Measurements from ENCODE around the gene SMIM5. TPM values are rescaled to one million over a fixed set of nuclear protein-coding genes. Genes with fewer than 3 reads are reported as not detected.
A peak's percentile ranks its signal among the peaks of the same experiment; 100 is the strongest.

The SMIM5 gene
- total and polyA plus RNA-seq, 2 donors = 0.94 to 7.3 TPM

DNA sequence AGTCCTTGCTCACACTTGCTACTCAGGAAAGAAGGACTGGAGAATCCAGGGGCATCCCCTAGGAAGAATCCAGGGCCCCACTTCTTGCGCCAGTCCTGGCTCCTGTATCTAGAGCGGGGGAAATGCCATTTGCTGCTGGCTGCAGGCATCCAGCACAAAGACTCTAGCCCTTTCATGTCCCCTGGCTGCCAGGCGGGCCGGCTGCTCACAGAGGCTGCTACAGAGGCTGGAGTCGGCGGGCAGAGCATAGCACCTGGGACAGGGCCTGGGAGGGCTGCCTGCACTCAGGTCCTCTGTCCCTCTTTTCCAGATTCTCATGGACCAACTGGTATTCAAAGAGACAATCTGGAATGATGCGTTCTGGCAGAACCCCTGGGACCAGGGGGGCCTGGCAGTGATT is 13.8 kb downstream of the SMIM5 start:
- 98% methylated on average over 7 of the region's 7 CpGs for WGBS
- Histone ChIP-seq H3K4me1 (ENCODE audit: control insufficient read depth in 2 of 2, insufficient read depth in 2 of 2, low read length in 2 of 2) (peaks cover 0 to 12% of the 10 kb centered on the region in 2 donors), H3K4me3 (ENCODE audit: low read length in 2 of 2) (no peak overlapping the region), H3K27me3 (ENCODE audit: control insufficient read depth in 2 of 2, insufficient read depth in 1 of 2, low read length in 1 of 2) (no peaks in the 10 kb centered on the region), H3K9me3 (ENCODE audit: control insufficient read depth in 2 of 2, insufficient read depth in 1 of 2, low read length in 1 of 2) (no peaks in the 10 kb centered on the region), H3K27ac (ENCODE audit: low read depth in 1 of 2, low read length in 1 of 2) (no peak overlapping the region), H3K36me3 (ENCODE audit: control insufficient read depth in 2 of 2, insufficient read depth in 2 of 2, low read length in 1 of 2) (peaks cover 28% of the 10 kb centered on the region in 2 donors)
- no peak for DNase-seq (ENCODE audit: low read depth in 6 of 9, low spot score in 9 of 9)

DNA sequence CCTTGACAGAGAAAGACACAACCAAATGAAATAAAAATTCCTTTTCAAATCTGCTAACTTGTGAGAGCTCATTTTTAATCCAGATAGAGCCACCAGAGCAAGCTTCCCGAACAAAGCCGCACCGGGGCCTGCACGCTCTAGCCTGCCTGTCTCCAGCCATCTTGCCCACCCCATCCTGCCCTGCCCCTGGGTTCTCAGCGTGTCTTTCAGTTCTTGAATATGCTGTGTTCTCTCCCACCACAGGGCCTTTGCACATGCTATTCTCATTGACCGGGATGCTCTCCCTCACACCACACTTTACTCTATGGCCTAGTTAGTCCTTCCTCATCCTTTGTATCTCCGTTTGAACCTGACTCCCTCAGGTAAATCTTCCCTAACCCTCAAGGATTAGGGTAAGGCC is 14.7 kb downstream of the SMIM5 start:
- DNase-seq (ENCODE audit: low read depth in 6 of 9, low spot score in 9 of 9) = no peak
- 98% methylated on average over 7 of the region's 7 CpGs for WGBS
- H3K36me3 ChIP-seq (ENCODE audit: control insufficient read depth in 2 of 2, insufficient read depth in 2 of 2, low read length in 1 of 2) = peaks cover 32 to 36% of the 10 kb centered on the region in 2 donors
- H3K27me3 ChIP-seq (ENCODE audit: control insufficient read depth in 2 of 2, insufficient read depth in 1 of 2, low read length in 1 of 2) = no peaks in the 10 kb centered on the region
- H3K4me1 ChIP-seq (ENCODE audit: control insufficient read depth in 2 of 2, insufficient read depth in 2 of 2, low read length in 2 of 2) = peaks cover 0 to 15% of the 10 kb centered on the region in 2 donors
- H3K9me3 ChIP-seq (ENCODE audit: control insufficient read depth in 2 of 2, insufficient read depth in 1 of 2, low read length in 1 of 2) = peaks cover 0 to 5% of the 10 kb centered on the region in 2 donors
- no peak overlapping the region for H3K4me3 ChIP-seq (ENCODE audit: low read length in 2 of 2)
- H3K27ac ChIP-seq (ENCODE audit: low read depth in 1 of 2, low read length in 1 of 2) = no peak overlapping the region

DNA sequence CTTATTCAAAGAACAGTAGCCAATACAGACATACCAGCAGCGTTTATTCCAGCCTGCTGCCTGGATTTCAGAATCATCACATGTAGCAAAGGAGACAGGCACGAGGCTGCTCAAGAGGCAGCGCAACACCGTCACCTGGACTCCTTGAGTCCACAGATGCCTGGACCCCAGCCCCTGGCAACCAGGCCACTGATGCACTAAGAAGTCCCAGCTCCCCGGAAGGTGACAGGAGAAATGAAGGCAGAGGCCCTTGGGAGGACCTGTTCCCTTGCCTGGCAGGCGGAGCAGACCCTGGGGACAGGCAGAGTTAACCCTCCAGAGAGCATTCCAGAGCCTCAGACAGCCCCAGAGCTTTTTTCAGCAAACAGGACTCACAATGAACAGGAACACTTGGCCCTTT is 16.5 kb downstream of the SMIM5 start:
- WGBS = 99% methylated on average over 6 of the region's 6 CpGs
- DNase-seq (ENCODE audit: low read depth in 6 of 9, low spot score in 9 of 9) = no peak
- Histone ChIP-seq H3K4me3 (ENCODE audit: low read length in 2 of 2) (no peak overlapping the region), H3K27ac (ENCODE audit: low read depth in 1 of 2, low read length in 1 of 2) (no peak overlapping the region), H3K36me3 (ENCODE audit: control insufficient read depth in 2 of 2, insufficient read depth in 2 of 2, low read length in 1 of 2) (peaks cover 26 to 36% of the 10 kb centered on the region in 2 donors), H3K4me1 (ENCODE audit: control insufficient read depth in 2 of 2, insufficient read depth in 2 of 2, low read length in 2 of 2) (peaks cover 0 to 17% of the 10 kb centered on the region in 2 donors), H3K9me3 (ENCODE audit: control insufficient read depth in 2 of 2, insufficient read depth in 1 of 2, low read length in 1 of 2) (peaks cover 0 to 5% of the 10 kb centered on the region in 2 donors), H3K27me3 (ENCODE audit: control insufficient read depth in 2 of 2, insufficient read depth in 1 of 2, low read length in 1 of 2) (no peaks in the 10 kb centered on the region)

DNA sequence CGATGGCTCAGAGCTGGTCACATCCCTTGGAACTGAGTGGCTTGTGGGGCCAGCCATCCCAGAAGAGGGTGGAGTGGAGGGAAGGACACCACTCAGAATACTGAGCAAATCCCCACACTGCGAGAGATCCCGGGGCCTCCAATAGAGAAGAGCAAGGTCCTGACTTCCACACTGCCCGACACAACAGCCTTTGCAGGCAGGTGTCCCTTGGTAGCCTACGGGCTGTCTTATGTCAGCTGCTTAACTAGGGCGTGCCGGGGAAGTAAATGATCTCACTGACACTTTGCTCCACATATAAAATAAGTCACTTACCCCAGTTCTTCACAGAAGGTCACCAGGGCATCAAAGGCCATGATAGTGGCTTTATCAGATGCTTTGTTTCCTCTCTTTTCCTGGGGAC is 17.6 kb downstream of the SMIM5 start:
- DNase-seq (ENCODE audit: low read depth in 6 of 9, low spot score in 9 of 9) = no peak
- Histone ChIP-seq H3K4me3 (ENCODE audit: low read length in 2 of 2) (no peak overlapping the region), H3K36me3 (ENCODE audit: control insufficient read depth in 2 of 2, insufficient read depth in 2 of 2, low read length in 1 of 2) (peaks cover 29 to 36% of the 10 kb centered on the region in 2 donors), H3K9me3 (ENCODE audit: control insufficient read depth in 2 of 2, insufficient read depth in 1 of 2, low read length in 1 of 2) (peaks cover 0 to 5% of the 10 kb centered on the region in 2 donors), H3K27me3 (ENCODE audit: control insufficient read depth in 2 of 2, insufficient read depth in 1 of 2, low read length in 1 of 2) (no peaks in the 10 kb centered on the region), H3K27ac (ENCODE audit: low read depth in 1 of 2, low read length in 1 of 2) (no peak overlapping the region), H3K4me1 (ENCODE audit: control insufficient read depth in 2 of 2, insufficient read depth in 2 of 2, low read length in 2 of 2) (peaks cover 0 to 14% of the 10 kb centered on the region in 2 donors)
- 98% methylated on average over 7 of the region's 7 CpGs for WGBS

DNA sequence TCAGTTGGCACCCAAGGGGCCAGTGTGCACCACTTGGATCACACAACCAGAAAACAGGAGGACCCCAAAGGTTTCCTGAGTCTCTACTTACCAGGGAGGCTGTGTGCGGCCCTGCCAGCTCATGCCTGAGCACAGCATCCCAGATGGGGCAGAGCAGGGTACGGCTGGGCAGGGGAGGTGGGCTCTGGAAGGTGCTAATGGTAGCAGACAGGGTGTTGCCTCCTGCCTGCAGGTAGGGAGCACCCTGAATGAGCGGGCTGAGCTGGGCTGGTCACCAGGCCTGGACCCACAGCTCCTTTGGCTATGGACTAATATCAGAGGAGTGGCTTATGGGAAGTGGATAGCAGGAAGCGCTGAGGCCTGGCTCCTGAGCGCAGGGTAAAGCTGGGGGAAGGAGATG is 19.1 kb downstream of the SMIM5 start:
- DNase-seq (ENCODE audit: low read depth in 6 of 9, low spot score in 9 of 9) = no peak
- H3K27me3 ChIP-seq (ENCODE audit: control insufficient read depth in 2 of 2, insufficient read depth in 1 of 2, low read length in 1 of 2) = no peaks in the 10 kb centered on the region
- H3K27ac ChIP-seq (ENCODE audit: low read depth in 1 of 2, low read length in 1 of 2) = no peak overlapping the region
- peaks cover 39 to 41% of the 10 kb centered on the region in 2 donors for H3K36me3 ChIP-seq (ENCODE audit: control insufficient read depth in 2 of 2, insufficient read depth in 2 of 2, low read length in 1 of 2)
- H3K4me3 ChIP-seq (ENCODE audit: low read length in 2 of 2) = no peak overlapping the region
- 97% methylated on average over 5 of the region's 5 CpGs for WGBS
- peaks cover 0 to 7% of the 10 kb centered on the region in 2 donors for H3K4me1 ChIP-seq (ENCODE audit: control insufficient read depth in 2 of 2, insufficient read depth in 2 of 2, low read length in 2 of 2)
- peaks cover 0 to 5% of the 10 kb centered on the region in 2 donors for H3K9me3 ChIP-seq (ENCODE audit: control insufficient read depth in 2 of 2, insufficient read depth in 1 of 2, low read length in 1 of 2)

DNA sequence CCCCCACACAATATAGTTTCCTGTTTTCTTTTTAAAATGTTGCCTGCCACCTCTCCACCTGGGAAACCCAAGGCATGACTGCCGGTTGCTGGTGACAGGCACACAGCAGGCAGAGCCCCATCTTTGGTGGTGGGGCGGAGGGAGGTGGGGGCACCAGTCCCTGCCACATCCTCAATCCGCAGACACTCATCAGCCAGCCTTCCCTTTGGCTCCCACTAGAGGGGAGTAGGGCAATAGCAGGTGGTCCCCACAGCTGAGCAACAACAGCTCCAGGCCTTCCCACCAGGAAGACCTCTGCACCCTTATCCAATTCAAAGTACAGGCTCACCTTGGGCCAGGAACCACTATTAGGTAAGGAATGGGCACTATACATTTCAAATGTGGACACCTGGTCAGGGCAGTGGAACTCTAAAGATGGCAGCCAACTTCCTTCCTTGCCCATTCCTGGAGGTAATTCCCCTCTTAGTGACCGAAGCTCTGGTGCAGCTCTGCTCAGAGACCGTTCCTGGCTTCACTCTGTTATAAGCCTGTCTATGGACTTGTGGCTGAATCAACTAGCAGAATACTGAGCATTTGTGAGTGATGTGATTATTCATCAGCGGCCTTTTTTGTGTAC is 19.8 kb downstream of the SMIM5 start:
- Histone ChIP-seq H3K36me3 (ENCODE audit: control insufficient read depth in 2 of 2, insufficient read depth in 2 of 2, low read length in 1 of 2) (peaks cover 37 to 42% of the 10 kb centered on the region in 2 donors), H3K27me3 (ENCODE audit: control insufficient read depth in 2 of 2, insufficient read depth in 1 of 2, low read length in 1 of 2) (no peaks in the 10 kb centered on the region), H3K27ac (ENCODE audit: low read depth in 1 of 2, low read length in 1 of 2) (no peak overlapping the region), H3K9me3 (ENCODE audit: control insufficient read depth in 2 of 2, insufficient read depth in 1 of 2, low read length in 1 of 2) (peaks cover 0 to 5% of the 10 kb centered on the region in 2 donors), H3K4me1 (ENCODE audit: control insufficient read depth in 2 of 2, insufficient read depth in 2 of 2, low read length in 2 of 2) (peaks cover 0 to 7% of the 10 kb centered on the region in 2 donors), H3K4me3 (ENCODE audit: low read length in 2 of 2) (no peak overlapping the region)
- peak in 7 of 9 donors; percentile 26 to 70 (median 47) for DNase-seq (ENCODE audit: low read depth in 6 of 9, low spot score in 9 of 9)
- WGBS = 62% methylated on average over 6 of the region's 6 CpGs

DNA sequence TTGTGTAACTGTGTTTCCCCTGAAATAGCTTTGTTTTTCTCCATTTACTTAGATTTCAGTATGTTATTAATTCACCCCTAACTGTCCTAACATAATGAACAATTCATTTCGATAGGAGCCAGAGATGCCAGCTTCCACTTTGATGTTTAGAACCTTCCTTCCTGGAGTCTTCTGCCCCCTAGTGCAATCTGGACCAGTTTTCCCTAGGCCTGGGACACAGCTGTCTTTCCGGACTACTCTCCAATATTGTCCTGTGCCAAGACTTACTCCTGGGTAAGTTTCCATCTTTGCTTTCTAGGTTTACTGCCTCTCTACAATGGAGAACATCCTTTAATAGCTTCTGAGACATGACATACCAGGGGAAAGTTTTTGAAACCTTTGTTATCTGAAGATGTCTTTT is 20.9 kb downstream of the SMIM5 start:
- no peak overlapping the region for H3K27ac ChIP-seq (ENCODE audit: low read depth in 1 of 2, low read length in 1 of 2)
- H3K9me3 ChIP-seq (ENCODE audit: control insufficient read depth in 2 of 2, insufficient read depth in 1 of 2, low read length in 1 of 2) = peaks cover 0 to 5% of the 10 kb centered on the region in 2 donors
- no peak overlapping the region for H3K4me3 ChIP-seq (ENCODE audit: low read length in 2 of 2)
- H3K4me1 ChIP-seq (ENCODE audit: control insufficient read depth in 2 of 2, insufficient read depth in 2 of 2, low read length in 2 of 2) = peaks cover 0 to 7% of the 10 kb centered on the region in 2 donors
- no peaks in the 10 kb centered on the region for H3K27me3 ChIP-seq (ENCODE audit: control insufficient read depth in 2 of 2, insufficient read depth in 1 of 2, low read length in 1 of 2)
- 95% methylated on average over 2 of the region's 2 CpGs for WGBS
- DNase-seq (ENCODE audit: low read depth in 6 of 9, low spot score in 9 of 9) = no peak
- H3K36me3 ChIP-seq (ENCODE audit: control insufficient read depth in 2 of 2, insufficient read depth in 2 of 2, low read length in 1 of 2) = peaks cover 37 to 44% of the 10 kb centered on the region in 2 donors

DNA sequence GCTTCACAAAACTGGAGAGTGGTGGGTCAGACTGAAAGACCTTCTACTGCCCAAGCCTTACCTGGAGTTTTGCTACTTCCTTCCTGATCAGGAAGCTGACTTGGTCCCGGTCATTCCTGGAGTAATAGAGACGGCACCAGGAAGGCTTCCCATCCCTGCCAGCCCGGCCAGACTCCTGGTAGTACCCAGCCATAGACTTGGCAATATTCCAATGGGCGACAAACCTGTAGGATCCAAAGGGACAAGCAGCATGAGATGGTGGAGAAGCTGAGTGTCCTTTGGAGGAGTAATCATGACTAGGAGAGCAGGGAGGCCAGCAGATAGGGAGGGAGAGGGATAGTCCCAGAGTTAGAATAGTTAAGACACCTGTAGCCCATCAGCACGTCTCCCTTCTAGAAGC is 25.0 kb downstream of the SMIM5 start:
- H3K27me3 ChIP-seq (ENCODE audit: control insufficient read depth in 2 of 2, insufficient read depth in 1 of 2, low read length in 1 of 2) = no peaks in the 10 kb centered on the region
- H3K36me3 ChIP-seq (ENCODE audit: control insufficient read depth in 2 of 2, insufficient read depth in 2 of 2, low read length in 1 of 2) = peaks cover 36 to 43% of the 10 kb centered on the region in 2 donors
- no peak overlapping the region for H3K27ac ChIP-seq (ENCODE audit: low read depth in 1 of 2, low read length in 1 of 2)
- H3K4me3 ChIP-seq (ENCODE audit: low read length in 2 of 2) = no peak overlapping the region
- 98% methylated on average over 5 of the region's 5 CpGs for WGBS
- no peak for DNase-seq (ENCODE audit: low read depth in 6 of 9, low spot score in 9 of 9)
- no peaks in the 10 kb centered on the region for H3K4me1 ChIP-seq (ENCODE audit: control insufficient read depth in 2 of 2, insufficient read depth in 2 of 2, low read length in 2 of 2)
- H3K9me3 ChIP-seq (ENCODE audit: control insufficient read depth in 2 of 2, insufficient read depth in 1 of 2, low read length in 1 of 2) = no peaks in the 10 kb centered on the region

DNA sequence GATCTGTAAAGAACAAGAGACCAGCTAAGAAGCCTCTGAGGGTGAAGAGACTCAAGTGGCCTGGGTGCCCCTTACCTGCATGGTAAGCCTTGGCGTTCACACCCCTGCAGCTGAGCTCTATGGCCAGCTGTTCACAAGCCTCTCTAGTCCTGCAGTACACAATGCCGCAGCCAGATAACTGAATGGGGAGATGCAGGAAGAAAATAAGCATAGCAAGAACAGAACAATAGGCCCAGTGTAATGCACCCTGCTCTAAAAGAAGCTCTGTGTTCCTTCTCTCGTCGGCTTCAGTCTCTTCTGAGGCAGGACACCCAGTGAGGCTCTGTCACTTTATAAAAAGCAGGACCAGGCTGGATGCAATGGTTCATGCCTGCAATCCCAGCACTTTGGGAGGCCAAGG is 28.3 kb downstream of the SMIM5 start:
- Histone ChIP-seq H3K4me1 (ENCODE audit: control insufficient read depth in 2 of 2, insufficient read depth in 2 of 2, low read length in 2 of 2) (peaks cover 4 to 6% of the 10 kb centered on the region in 2 donors), H3K27ac (ENCODE audit: low read depth in 1 of 2, low read length in 1 of 2) (no peak overlapping the region), H3K27me3 (ENCODE audit: control insufficient read depth in 2 of 2, insufficient read depth in 1 of 2, low read length in 1 of 2) (no peaks in the 10 kb centered on the region), H3K36me3 (ENCODE audit: control insufficient read depth in 2 of 2, insufficient read depth in 2 of 2, low read length in 1 of 2) (peaks cover 29 to 48% of the 10 kb centered on the region in 2 donors), H3K9me3 (ENCODE audit: control insufficient read depth in 2 of 2, insufficient read depth in 1 of 2, low read length in 1 of 2) (no peaks in the 10 kb centered on the region), H3K4me3 (ENCODE audit: low read length in 2 of 2) (no peak overlapping the region)
- 97% methylated on average over 4 of the region's 4 CpGs for WGBS
- DNase-seq (ENCODE audit: low read depth in 6 of 9, low spot score in 9 of 9) = no peak

Measured in thymus (tissue), 11 donors.